ENCODE measurements around the gene MMS22L.

GRCh38 chr6:97218912-97219311 lies 64.1 kb downstream of the MMS22L start:
- TF ChIP-seq CTCF (optimal IDR thresholded peaks at IDR 0.05 in 1 of 3, IDR thresholded peaks at IDR 0.05 in 1 of 3, conservative IDR thresholded peaks at IDR 0.05 in 1 of 3; ENCODE audit: extremely low read depth in 1 of 3, insufficient read depth in 2 of 3, low read length in 3 of 3) (no peak), EZH2 (IDR thresholded peaks at IDR 0.05; ENCODE audit: low read length) (no peak)
